NK-92 (cell line): ENCODE data around the gene ALS2.
"Not testable (repeated sequence)": the region's sequence is repeated elsewhere in the genome, so short reads cannot be mapped to it uniquely, and the experiment has no call there.

Experiments
- DNase-seq: peaks from one replicate; lab custom pipeline; 2025; ENCODE audit not compliant: unreplicated experiment; lab: John Stamatoyannopoulos, UW

ALS2 gene

GRCh38 chr2:201678401-201678800 is 102.3 kb downstream of the ALS2 start:
- DNase-seq = no peak

GRCh38 chr2:201675454-201675853 is 105.3 kb downstream of the ALS2 start:
- DNase-seq = no peak

DNA sequence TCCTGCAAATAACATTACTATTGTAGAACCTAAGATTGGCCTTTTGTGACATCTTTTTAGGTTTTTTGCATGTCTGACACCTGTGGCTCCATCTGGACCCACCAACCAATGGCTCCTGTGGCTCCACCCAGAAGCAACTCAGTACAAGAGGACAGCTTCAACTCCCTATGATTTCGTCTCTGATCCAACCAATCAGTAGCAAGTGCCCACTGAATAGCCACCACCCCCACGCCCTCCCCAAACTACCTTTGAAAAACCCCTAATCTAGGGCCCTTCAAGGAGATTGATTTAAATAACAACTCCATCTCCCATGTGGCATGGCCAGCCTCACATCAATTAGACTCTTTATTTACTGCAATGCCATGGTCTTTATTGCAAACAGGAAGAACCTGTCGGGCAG is 105.9 kb downstream of the ALS2 start:
- DNase-seq = no peak

DNA sequence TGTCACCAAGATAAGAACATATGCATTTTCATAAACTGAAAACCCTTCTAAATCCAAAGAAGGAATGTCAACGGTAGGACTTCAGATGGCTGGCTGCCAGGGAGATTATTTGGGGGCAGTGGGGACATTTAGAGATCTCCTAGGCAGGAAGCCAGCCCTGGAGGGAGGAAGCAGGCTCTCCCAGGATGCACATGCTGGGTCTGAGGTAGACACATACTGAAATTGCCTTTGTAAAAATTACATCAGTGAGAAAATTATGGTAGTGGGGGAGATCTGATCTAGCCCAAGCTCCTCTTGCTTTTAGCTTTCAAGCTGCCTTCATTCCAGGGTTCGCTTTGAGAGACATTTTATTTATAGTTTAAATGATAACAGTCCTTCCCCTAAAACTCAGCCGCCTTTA is 106.4 kb downstream of the ALS2 start:
- DNase-seq = no peak

DNA sequence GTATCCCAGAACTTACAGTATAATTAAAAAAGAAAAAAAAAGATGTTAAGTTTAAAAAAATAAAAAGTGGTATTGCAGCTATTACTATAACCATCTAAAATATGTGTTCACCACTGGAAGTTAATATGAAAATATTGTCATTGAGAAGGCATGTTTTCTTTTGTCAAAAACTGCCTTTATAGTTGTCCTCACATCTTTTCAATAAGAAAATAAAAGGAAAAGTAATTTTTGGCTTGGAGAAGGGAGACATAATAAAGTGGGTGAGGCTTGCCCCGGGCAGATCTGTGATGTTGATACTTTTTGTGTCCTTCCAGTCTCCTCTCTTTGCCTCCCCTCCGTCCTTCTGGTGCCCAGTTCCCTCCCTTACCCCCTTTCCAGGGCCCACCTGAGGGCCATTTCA is 107.2 kb downstream of the ALS2 start:
- no peak for DNase-seq

GRCh38 chr2:201671205-201671604 is 109.5 kb downstream of the ALS2 start:
- not testable (repeated sequence) for DNase-seq

DNA sequence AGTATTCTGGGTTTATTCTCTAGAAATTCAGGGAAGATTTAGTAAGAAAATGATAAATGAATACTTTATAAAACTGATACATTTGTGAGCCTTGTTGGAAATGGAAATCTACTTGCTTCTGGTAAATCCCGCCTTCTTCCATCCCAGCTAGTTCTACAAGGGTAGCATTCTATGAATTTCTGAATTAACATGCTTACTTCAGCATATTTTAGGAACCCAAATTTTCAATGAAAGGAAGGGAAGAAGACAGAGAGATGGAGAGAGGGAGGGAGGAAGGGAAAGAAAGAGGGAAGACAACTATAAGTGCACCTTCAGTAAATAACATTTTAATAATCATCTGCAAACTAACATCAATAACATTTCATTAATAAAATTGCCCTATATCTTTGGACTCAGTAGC is 110.9 kb downstream of the ALS2 start:
- DNase-seq = no peak

- DNase-seq = no peak
These were observed 112.3 kb downstream of the ALS2 start for GRCh38 chr2:201668402-201668910.

- no peak for DNase-seq
These were observed 116.4 kb downstream of the ALS2 start for GRCh38 chr2:201664334-201664733.

GRCh38 chr2:201661366-201661765 is 119.4 kb downstream of the ALS2 start:
- DNase-seq = no peak

DNA sequence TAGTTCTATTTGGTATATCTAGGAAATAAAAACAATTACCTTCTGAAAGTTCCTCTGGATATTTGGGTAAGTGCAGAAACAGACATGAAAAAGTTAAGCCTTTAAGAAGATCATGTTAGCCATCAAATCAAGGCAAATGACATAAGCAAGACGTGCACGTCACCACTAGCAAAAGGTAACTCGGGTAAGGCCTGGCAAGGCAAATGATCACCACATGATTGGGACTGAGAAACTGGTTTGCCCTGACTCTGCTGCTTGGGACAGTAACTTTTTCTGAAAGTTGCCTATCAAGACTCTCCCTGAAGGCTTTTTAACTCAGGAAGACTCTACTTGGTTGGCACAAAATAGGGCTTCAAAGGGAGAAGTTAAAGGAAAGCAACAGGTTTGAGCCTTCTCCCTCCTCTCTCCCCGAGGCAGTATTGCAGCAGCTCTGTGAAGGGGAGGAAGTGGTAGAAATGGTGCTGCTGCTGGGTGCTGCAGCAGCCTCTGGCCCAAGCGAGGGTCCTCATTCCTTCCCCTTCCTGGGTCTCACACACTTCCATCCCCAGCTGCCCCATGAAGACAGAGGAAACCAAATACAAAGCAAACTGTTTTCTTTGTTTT is 120.3 kb downstream of the ALS2 start:
- DNase-seq = no peak

- no peak for DNase-seq
These were observed 124.0 kb downstream of the ALS2 start for GRCh38 chr2:201656740-201657139.

- no peak for DNase-seq
These were observed 124.6 kb downstream of the ALS2 start for GRCh38 chr2:201656102-201656501.

GRCh38 chr2:201654616-201655384 is 125.9 kb downstream of the ALS2 start:
- no peak for DNase-seq

DNA sequence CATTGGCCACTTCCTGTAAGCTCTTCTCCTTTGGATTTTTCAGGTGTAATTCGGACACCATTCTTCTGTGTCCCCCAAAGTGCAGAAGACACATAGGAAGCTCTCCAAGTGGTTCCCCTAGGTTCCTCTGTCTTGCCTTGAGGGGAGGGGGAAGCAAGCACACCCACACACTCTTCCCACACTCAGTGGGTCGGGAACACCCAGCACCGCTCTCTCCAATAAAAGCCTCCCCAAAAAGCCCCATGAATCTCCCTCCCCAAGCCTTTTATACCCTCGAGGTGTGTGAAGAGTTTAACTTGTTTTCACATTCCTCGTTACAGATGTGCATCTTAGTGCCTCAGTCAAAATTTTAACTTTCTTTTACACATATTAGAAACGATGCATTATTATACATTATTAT is 127.5 kb downstream of the ALS2 start:
- no peak for DNase-seq
